A549 (cell line): ENCODE results near the gene CBY1.

Source experiments
- CBX2 ChIP-seq: fragments of 200-600 bp; sonication (generic); IDR thresholded peaks from 2 replicates; pipeline ENCODE4 v1.6.1; 2016; ENCODE audit warnings: low read depth, mild to moderate bottlenecking, borderline replicate concordance
- CHD2 ChIP-seq: fragments of 150-350 bp; IDR thresholded peaks from 2 replicates; pipeline ENCODE4 v1.6.1; 2014; ENCODE audit warnings: low read length; ENCODE audit not compliant: partially characterized antibody
- CHD4 ChIP-seq: fragments of 200-600 bp; sonication (generic); IDR thresholded peaks from 2 replicates; pipeline ENCODE4 v1.6.1; 2016; ENCODE audit warnings: antibody characterized with exemption, mild to moderate bottlenecking, borderline replicate concordance
- FOSL2 ChIP-seq, 2 experiments: fragments of 450-650 bp in 1 of 2; fragments of >200 bp in 1 of 2; sonication (Bioruptor Twin) in 1 of 2; formaldehyde crosslinking; IDR thresholded peaks; 2 replicates each; pipeline versions ENCODE4 v1.5.0 to v1.6.1; 2016 to 2020; ENCODE audit warnings: mild to moderate bottlenecking in 1 of 2, moderate library complexity in 1 of 2
- MAFK ChIP-seq: fragments of 450-650 bp; IDR thresholded peaks from 2 replicates; pipeline ENCODE4 v1.6.1; 2014; ENCODE audit not compliant: partially characterized antibody
- PHF8 ChIP-seq: fragments of 200-600 bp; sonication (generic); IDR thresholded peaks from 2 replicates; pipeline ENCODE4 v1.6.1; 2016; ENCODE audit warnings: low read depth, mild to moderate bottlenecking, antibody characterized with exemption, moderate library complexity, borderline replicate concordance
- POLR2A ChIP-seq: IDR thresholded peaks from 2 replicates; pipeline ENCODE4 v1.6.1; 2012; ENCODE audit warnings: mild to moderate bottlenecking, low read length
- TF ChIP-seq, protein P1 (sequence below): fragments of >200 bp; sonication (Bioruptor Twin); formaldehyde crosslinking; IDR thresholded peaks from 3 replicates; pipeline ENCODE4 v1.5.1; 2016
- TF ChIP-seq, protein P2 (sequence below): fragments of 200-600 bp; sonication (generic); IDR thresholded peaks from 2 replicates; pipeline ENCODE4 v1.6.1; 2016; ENCODE audit warnings: antibody characterized with exemption, mild to moderate bottlenecking, moderate library complexity
- TF ChIP-seq, protein P3 (sequence below): fragments of 150-350 bp; IDR thresholded peaks from 2 replicates; pipeline ENCODE4 v1.6.1; 2014; ENCODE audit warnings: low read depth, mild to moderate bottlenecking, low read length
- TF ChIP-seq, protein P4 (sequence below): fragments of >200 bp; sonication (Bioruptor Twin); formaldehyde crosslinking; IDR thresholded peaks from 3 replicates; pipeline ENCODE4 v1.6.1; 2016
- TF ChIP-seq, protein P5 (sequence below): IDR thresholded peaks from 2 replicates; pipeline ENCODE4 v1.6.1; 2012

DNA sequence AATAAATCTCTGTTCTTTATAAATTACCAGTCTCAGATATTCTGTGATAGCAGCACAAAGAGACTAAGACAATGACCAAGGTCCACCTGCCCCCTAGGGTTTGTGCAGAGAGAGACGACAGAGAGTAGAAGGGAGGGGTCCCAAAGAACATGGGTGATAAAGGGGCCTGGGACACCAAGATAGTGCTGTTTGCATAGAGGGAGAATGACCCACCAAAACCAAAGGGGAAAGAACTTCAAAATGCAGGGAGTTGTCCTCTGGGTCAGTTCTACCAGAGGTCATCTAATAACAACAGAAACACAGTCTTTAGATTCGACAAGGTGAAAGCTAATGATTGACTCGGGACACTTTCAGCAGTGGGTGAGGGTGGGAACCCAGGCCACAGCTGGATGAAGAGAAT lies 23.9 kb upstream of the CBY1 start:
- no peak for TF ChIP-seq FOSL2 (IDR thresholded peaks at IDR 0.05)
- no peak for TF ChIP-seq FOSL2 (CRISPR knock-in tag; IDR thresholded peaks at IDR 0.05)
- TF ChIP-seq, protein P1, sequence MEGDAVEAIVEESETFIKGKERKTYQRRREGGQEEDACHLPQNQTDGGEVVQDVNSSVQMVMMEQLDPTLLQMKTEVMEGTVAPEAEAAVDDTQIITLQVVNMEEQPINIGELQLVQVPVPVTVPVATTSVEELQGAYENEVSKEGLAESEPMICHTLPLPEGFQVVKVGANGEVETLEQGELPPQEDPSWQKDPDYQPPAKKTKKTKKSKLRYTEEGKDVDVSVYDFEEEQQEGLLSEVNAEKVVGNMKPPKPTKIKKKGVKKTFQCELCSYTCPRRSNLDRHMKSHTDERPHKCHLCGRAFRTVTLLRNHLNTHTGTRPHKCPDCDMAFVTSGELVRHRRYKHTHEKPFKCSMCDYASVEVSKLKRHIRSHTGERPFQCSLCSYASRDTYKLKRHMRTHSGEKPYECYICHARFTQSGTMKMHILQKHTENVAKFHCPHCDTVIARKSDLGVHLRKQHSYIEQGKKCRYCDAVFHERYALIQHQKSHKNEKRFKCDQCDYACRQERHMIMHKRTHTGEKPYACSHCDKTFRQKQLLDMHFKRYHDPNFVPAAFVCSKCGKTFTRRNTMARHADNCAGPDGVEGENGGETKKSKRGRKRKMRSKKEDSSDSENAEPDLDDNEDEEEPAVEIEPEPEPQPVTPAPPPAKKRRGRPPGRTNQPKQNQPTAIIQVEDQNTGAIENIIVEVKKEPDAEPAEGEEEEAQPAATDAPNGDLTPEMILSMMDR: no peak
- TF ChIP-seq CHD2: no peak
- TF ChIP-seq, protein P2, sequence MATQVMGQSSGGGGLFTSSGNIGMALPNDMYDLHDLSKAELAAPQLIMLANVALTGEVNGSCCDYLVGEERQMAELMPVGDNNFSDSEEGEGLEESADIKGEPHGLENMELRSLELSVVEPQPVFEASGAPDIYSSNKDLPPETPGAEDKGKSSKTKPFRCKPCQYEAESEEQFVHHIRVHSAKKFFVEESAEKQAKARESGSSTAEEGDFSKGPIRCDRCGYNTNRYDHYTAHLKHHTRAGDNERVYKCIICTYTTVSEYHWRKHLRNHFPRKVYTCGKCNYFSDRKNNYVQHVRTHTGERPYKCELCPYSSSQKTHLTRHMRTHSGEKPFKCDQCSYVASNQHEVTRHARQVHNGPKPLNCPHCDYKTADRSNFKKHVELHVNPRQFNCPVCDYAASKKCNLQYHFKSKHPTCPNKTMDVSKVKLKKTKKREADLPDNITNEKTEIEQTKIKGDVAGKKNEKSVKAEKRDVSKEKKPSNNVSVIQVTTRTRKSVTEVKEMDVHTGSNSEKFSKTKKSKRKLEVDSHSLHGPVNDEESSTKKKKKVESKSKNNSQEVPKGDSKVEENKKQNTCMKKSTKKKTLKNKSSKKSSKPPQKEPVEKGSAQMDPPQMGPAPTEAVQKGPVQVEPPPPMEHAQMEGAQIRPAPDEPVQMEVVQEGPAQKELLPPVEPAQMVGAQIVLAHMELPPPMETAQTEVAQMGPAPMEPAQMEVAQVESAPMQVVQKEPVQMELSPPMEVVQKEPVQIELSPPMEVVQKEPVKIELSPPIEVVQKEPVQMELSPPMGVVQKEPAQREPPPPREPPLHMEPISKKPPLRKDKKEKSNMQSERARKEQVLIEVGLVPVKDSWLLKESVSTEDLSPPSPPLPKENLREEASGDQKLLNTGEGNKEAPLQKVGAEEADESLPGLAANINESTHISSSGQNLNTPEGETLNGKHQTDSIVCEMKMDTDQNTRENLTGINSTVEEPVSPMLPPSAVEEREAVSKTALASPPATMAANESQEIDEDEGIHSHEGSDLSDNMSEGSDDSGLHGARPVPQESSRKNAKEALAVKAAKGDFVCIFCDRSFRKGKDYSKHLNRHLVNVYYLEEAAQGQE: no peak
- no peak for TF ChIP-seq CHD4
- TF ChIP-seq, protein P3, sequence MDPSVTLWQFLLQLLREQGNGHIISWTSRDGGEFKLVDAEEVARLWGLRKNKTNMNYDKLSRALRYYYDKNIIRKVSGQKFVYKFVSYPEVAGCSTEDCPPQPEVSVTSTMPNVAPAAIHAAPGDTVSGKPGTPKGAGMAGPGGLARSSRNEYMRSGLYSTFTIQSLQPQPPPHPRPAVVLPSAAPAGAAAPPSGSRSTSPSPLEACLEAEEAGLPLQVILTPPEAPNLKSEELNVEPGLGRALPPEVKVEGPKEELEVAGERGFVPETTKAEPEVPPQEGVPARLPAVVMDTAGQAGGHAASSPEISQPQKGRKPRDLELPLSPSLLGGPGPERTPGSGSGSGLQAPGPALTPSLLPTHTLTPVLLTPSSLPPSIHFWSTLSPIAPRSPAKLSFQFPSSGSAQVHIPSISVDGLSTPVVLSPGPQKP: no peak
- TF ChIP-seq POLR2A: no peak
- TF ChIP-seq CBX2: no peak
- TF ChIP-seq, protein P4, sequence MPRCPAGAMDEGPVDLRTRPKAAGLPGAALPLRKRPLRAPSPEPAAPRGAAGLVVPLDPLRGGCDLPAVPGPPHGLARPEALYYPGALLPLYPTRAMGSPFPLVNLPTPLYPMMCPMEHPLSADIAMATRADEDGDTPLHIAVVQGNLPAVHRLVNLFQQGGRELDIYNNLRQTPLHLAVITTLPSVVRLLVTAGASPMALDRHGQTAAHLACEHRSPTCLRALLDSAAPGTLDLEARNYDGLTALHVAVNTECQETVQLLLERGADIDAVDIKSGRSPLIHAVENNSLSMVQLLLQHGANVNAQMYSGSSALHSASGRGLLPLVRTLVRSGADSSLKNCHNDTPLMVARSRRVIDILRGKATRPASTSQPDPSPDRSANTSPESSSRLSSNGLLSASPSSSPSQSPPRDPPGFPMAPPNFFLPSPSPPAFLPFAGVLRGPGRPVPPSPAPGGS: no peak
- TF ChIP-seq MAFK: no peak
- TF ChIP-seq, protein P5, sequence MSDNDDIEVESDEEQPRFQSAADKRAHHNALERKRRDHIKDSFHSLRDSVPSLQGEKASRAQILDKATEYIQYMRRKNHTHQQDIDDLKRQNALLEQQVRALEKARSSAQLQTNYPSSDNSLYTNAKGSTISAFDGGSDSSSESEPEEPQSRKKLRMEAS: no peak
- no peak for TF ChIP-seq PHF8
